CD14-positive monocyte (primary cell): ENCODE data around the gene PLD1. TPM values are rescaled to one million over a fixed set of nuclear protein-coding genes. Genes with fewer than 3 reads are reported as not detected.

Experiments
- DNase-seq, 3 donors: peaks; one replicate each; pipeline ENCODE4 v3.0.0-alpha.2; 2011 to 2022
- H2AFZ ChIP-seq: 2 replicates; pipeline ENCODE4 v1.6.0; 2012; ENCODE audit warnings: mild to moderate bottlenecking, low read depth, low read length, inconsistent platforms; ENCODE audit not compliant: insufficient read depth, poor library complexity, severe bottlenecking
- H3K27ac ChIP-seq, 2 donors: 1 replicate in 1 of 2; 2 replicates in 1 of 2; pipeline ENCODE4 v1.5.1; 2012 to 2013; ENCODE audit warnings: low read length in 2 of 2, control low read depth in 1 of 2, inconsistent platforms in 1 of 2, low read depth in 1 of 2, mild to moderate bottlenecking in 1 of 2
- H3K27me3 ChIP-seq, 2 donors: one replicate each; pipeline versions ENCODE4 v1.6.0 to v1.6.1; 2011 to 2013; ENCODE audit warnings: low read length in 2 of 2; ENCODE audit not compliant: control insufficient read depth in 2 of 2, insufficient read depth in 2 of 2
- H3K36me3 ChIP-seq, 2 donors: replicated peaks in 1 of 2; 1 replicate in 1 of 2; 2 replicates in 1 of 2; pipeline versions ENCODE4 v1.5.1 to v1.6.1; 2012 to 2013; ENCODE audit warnings: low read length in 2 of 2, control low read depth in 1 of 2, inconsistent platforms in 1 of 2, mild to moderate bottlenecking in 1 of 2; ENCODE audit not compliant: insufficient read depth in 2 of 2, control insufficient read depth in 1 of 2
- H3K4me1 ChIP-seq, 2 donors: 1 replicate in 1 of 2; 2 replicates in 1 of 2; pipeline versions ENCODE4 v1.5.1 to v1.6.1; 2012 to 2013; ENCODE audit warnings: low read length in 2 of 2, control low read depth in 1 of 2, inconsistent platforms in 1 of 2, mild to moderate bottlenecking in 1 of 2, moderate library complexity in 1 of 2; ENCODE audit not compliant: insufficient read depth in 2 of 2, control insufficient read depth in 1 of 2
- H3K4me2 ChIP-seq: replicated peaks from 2 replicates; pipeline ENCODE3; 2012; ENCODE audit warnings: low read length, moderate library complexity, mild to moderate bottlenecking; ENCODE audit not compliant: poor library complexity, severe bottlenecking; ENCODE audit errors: extremely low read depth
- H3K4me3 ChIP-seq, 3 experiments: fragments of 200-600 bp in 1 of 3; sonication (generic) in 1 of 3; replicated peaks in 1 of 3; 1 replicate in 2 of 3; 2 replicates in 1 of 3; pipeline ENCODE4 v1.5.1; 2011 to 2013; ENCODE audit warnings: low read length in 3 of 3, mild to moderate bottlenecking in 3 of 3, control low read depth in 2 of 3, low read depth in 2 of 3, inconsistent platforms in 1 of 3, moderate library complexity in 1 of 3
- H3K79me2 ChIP-seq: 2 replicates; pipeline ENCODE4 v1.6.0; 2012; ENCODE audit warnings: mild to moderate bottlenecking, control low read depth, inconsistent platforms, low read length, moderate library complexity; ENCODE audit not compliant: insufficient read depth
- H3K9ac ChIP-seq: 2 replicates; pipeline ENCODE4 v1.6.0; 2017; ENCODE audit warnings: low read length, mild to moderate bottlenecking; ENCODE audit not compliant: insufficient read depth, poor library complexity, severe bottlenecking
- H3K9me3 ChIP-seq, 2 donors: replicated peaks in 1 of 2; 1 replicate in 1 of 2; 2 replicates in 1 of 2; pipeline versions ENCODE4 v1.5.1 to v1.6.1; 2012 to 2013; ENCODE audit warnings: low read length in 2 of 2, control low read depth in 1 of 2; ENCODE audit not compliant: control insufficient read depth in 1 of 2, insufficient read depth in 1 of 2
- H4K20me1 ChIP-seq: 2 replicates; pipeline ENCODE4 v1.6.0; 2012; ENCODE audit warnings: mild to moderate bottlenecking, low read length, control low read depth, moderate library complexity; ENCODE audit not compliant: insufficient read depth
- H3K27ac Mint-ChIP-seq, 7 donors: one replicate each; pipeline ENCODE4 v1.8.0; 2020; ENCODE audit warnings: mild to moderate bottlenecking in 7 of 7, mixed read lengths in 7 of 7, moderate library complexity in 6 of 7, inconsistent platforms in 2 of 7
- H3K27me3 Mint-ChIP-seq, 3 donors: one replicate each; pipeline ENCODE4 v1.8.0; 2021 to 2022; ENCODE audit warnings: low read depth in 3 of 3, mild to moderate bottlenecking in 3 of 3, mixed read lengths in 3 of 3, moderate library complexity in 3 of 3, inconsistent platforms in 1 of 3
- H3K36me3 Mint-ChIP-seq, 2 donors: one replicate each; pipeline ENCODE4 v1.8.0; 2020; ENCODE audit warnings: mixed read lengths in 2 of 2, inconsistent platforms in 1 of 2, mild to moderate bottlenecking in 1 of 2
- H3K4me1 Mint-ChIP-seq: one replicate; pipeline ENCODE4 v1.8.0; 2020; ENCODE audit warnings: mild to moderate bottlenecking, mixed read lengths
- H3K4me3 Mint-ChIP-seq, 2 donors: one replicate each; pipeline ENCODE4 v1.8.0; 2020; ENCODE audit warnings: mild to moderate bottlenecking in 2 of 2, mixed read lengths in 2 of 2, moderate library complexity in 1 of 2
- H3K9me3 Mint-ChIP-seq, 7 donors: one replicate each; pipeline ENCODE4 v1.8.0; 2020 to 2022; ENCODE audit warnings: mixed read lengths in 7 of 7, mild to moderate bottlenecking in 6 of 7, moderate library complexity in 6 of 7, inconsistent platforms in 2 of 7
- WGBS: methylation state at CpG from one replicate; pipeline ENCODE4 v1.1.5; 2013; ENCODE audit warnings: missing lambda C conversion rate; ENCODE audit not compliant: insufficient coverage; 5-methylcytosine and 5-hydroxymethylcytosine counted together
- intact Hi-C, 2 donors: fragments of 100-400 bp; cut with micrococcal nuclease; formaldehyde crosslinking; loops; one replicate each; pipeline versions ENCODE4 v1.15.0 to v1.15.1; 2023
- polyA plus RNA-seq, 3 donors: library from polyadenylated mRNA; depleted of rRNA in 1 of 3; unstranded in 2 of 3; stranded (reverse) in 1 of 3; fragments of 300-500 nt in 2 of 3; fragments of >200 nt in 1 of 3; fragmentation: Illumina TruSeq in 2 of 3; gene quantifications; 1 replicate in 2 of 3; 2 replicates in 1 of 3; pipeline ENCODE4 v1.2.3, GENCODE V29; 2012 to 2021
- TF ChIP-seq, protein P1 (sequence below): fragments of 200-600 bp; IDR thresholded peaks from one replicate; pipeline ENCODE4 v1.8.0; 2022; ENCODE audit warnings: antibody characterized with exemption, mild to moderate bottlenecking

Gene PLD1
- polyA plus RNA-seq, 3 donors = 5.1 to 7.9 (median 5.8) TPM

GRCh38 chr3:171648069-171648468 is 162.2 kb downstream of the PLD1 start:
- Mint-ChIP-seq H3K4me3 (no peak overlapping the region), H3K9me3 (peaks cover 0 to 3% (median 0%) of the 10 kb centered on the region in 7 donors), H3K27me3 (no peaks in the 10 kb centered on the region), H3K4me1 (peaks cover 14% of the 10 kb centered on the region), H3K27ac (no peak overlapping the region), H3K36me3 (peaks cover 33 to 37% of the 10 kb centered on the region in 2 donors)
- Histone ChIP-seq H3K79me2 (no peaks in the 10 kb centered on the region), H3K4me2 (no peak overlapping the region), H3K27me3 (no peaks in the 10 kb centered on the region), H3K4me1 (peaks cover 0 to 3% of the 10 kb centered on the region in 2 donors), H2AFZ (no peak overlapping the region), H3K4me3 (no peak overlapping the region), H3K36me3 (peaks cover 9 to 43% of the 10 kb centered on the region in 2 donors), H3K9ac (no peak overlapping the region), H3K9me3 (no peaks in the 10 kb centered on the region), H4K20me1 (no peaks in the 10 kb centered on the region), H3K27ac (no peak overlapping the region)
- DNase-seq = no peak
- intact Hi-C loops = loop anchor here in 1 of 2 donors (10.0 kb wide), 1 partner anchor 187 kb away; no protein-coding TSS in a partner anchor
- TF ChIP-seq, protein P1, sequence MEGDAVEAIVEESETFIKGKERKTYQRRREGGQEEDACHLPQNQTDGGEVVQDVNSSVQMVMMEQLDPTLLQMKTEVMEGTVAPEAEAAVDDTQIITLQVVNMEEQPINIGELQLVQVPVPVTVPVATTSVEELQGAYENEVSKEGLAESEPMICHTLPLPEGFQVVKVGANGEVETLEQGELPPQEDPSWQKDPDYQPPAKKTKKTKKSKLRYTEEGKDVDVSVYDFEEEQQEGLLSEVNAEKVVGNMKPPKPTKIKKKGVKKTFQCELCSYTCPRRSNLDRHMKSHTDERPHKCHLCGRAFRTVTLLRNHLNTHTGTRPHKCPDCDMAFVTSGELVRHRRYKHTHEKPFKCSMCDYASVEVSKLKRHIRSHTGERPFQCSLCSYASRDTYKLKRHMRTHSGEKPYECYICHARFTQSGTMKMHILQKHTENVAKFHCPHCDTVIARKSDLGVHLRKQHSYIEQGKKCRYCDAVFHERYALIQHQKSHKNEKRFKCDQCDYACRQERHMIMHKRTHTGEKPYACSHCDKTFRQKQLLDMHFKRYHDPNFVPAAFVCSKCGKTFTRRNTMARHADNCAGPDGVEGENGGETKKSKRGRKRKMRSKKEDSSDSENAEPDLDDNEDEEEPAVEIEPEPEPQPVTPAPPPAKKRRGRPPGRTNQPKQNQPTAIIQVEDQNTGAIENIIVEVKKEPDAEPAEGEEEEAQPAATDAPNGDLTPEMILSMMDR = no peak

- H3K9ac ChIP-seq = no peak overlapping the region
- H3K4me2 ChIP-seq = no peak overlapping the region
- no peak overlapping the region for H3K4me3 Mint-ChIP-seq
- H3K36me3 ChIP-seq = peaks cover 18 to 50% of the 10 kb centered on the region in 2 donors
- H4K20me1 ChIP-seq = no peaks in the 10 kb centered on the region
- H3K27me3 ChIP-seq = no peaks in the 10 kb centered on the region
- H3K9me3 Mint-ChIP-seq = no peaks in the 10 kb centered on the region
- no peak overlapping the region for H3K27ac Mint-ChIP-seq
- peak overlapping the region in 1 of 2 donors; percentile 41 for H3K27ac ChIP-seq
- H3K27me3 Mint-ChIP-seq = no peaks in the 10 kb centered on the region
- TF ChIP-seq, protein P1 = peak; percentile 64
- no peak overlapping the region for H2AFZ ChIP-seq
- peak; percentile 3 to 19 (median 18) for DNase-seq
- no peak overlapping the region for H3K4me3 ChIP-seq
- peaks cover 14% of the 10 kb centered on the region for H3K4me1 Mint-ChIP-seq
- intact Hi-C loops = loop anchor here in 1 of 2 donors (10.0 kb wide), 1 partner anchor 188 kb away; no protein-coding TSS in a partner anchor
- peaks cover 38 to 43% of the 10 kb centered on the region in 2 donors for H3K36me3 Mint-ChIP-seq
- WGBS = 48% methylated on average over 3 of the region's 4 CpGs
- no peaks in the 10 kb centered on the region for H3K9me3 ChIP-seq
- H3K79me2 ChIP-seq = no peaks in the 10 kb centered on the region
- H3K4me1 ChIP-seq = peaks cover 0 to 3% of the 10 kb centered on the region in 2 donors
Measured at GRCh38 chr3:171646357-171647133, 163.7 kb downstream of the PLD1 start.
